Activated CD8-positive, alpha-beta T cell treated with anti-CD3 and anti-CD28 coated beads for 36 hours (primary cell): ENCODE measurements around the gene NANOS2. TPM values are rescaled to one million over a fixed set of nuclear protein-coding genes. Genes with fewer than 3 reads are reported as not detected.
A peak's percentile ranks its signal among the peaks of the same experiment; 100 is the strongest.

Experiments
- ATAC-seq: fragments of 200-7000 bp; cut with Tn5 transposase; one replicate; pipeline ENCODE4 v1.10.0; 2021; ENCODE audit warnings: mild to moderate bottlenecking, moderate library complexity
- CTCF ChIA-PET: fragments of 350-600 bp; sonication (Branson Sonifier 250); formaldehyde crosslinking; loops from one replicate; lab custom pipeline; 2021; ENCODE audit warnings: antibody characterized with exemption; lab: Charles Lee
- POLR2A ChIA-PET: fragments of 350-600 bp; sonication (Branson Sonifier 250); formaldehyde crosslinking; loops from one replicate; lab custom pipeline; 2021; ENCODE audit warnings: antibody characterized with exemption; lab: Charles Lee
- DNase-seq: peaks from one replicate; pipeline ENCODE4 v3.0.0-alpha.2; 2020
- H3K27ac Mint-ChIP-seq: one replicate; pipeline ENCODE4 v1.8.0; 2021; ENCODE audit warnings: mild to moderate bottlenecking, mixed read lengths
- H3K27me3 Mint-ChIP-seq: one replicate; pipeline ENCODE4 v1.8.0; 2021; ENCODE audit warnings: mixed read lengths
- H3K36me3 Mint-ChIP-seq: one replicate; pipeline ENCODE4 v1.8.0; 2021; ENCODE audit warnings: low read depth, mixed read lengths
- H3K4me1 Mint-ChIP-seq: one replicate; pipeline ENCODE4 v1.8.0; 2021; ENCODE audit warnings: low read depth, mixed read lengths
- H3K4me3 Mint-ChIP-seq: one replicate; pipeline ENCODE4 v1.8.0; 2021; ENCODE audit warnings: mild to moderate bottlenecking, moderate library complexity, mixed read lengths
- H3K9me3 Mint-ChIP-seq: one replicate; pipeline ENCODE4 v1.8.0; 2021; ENCODE audit warnings: mixed read lengths
- intact Hi-C: fragments of 100-400 bp; cut with micrococcal nuclease; formaldehyde crosslinking; loops from one replicate; pipeline ENCODE4 v1.10.0; 2022
- total RNA-seq, 2 experiments: library from RNA; stranded (reverse); gene quantifications; one replicate each; pipeline ENCODE4 v1.2.3, GENCODE V29; 2021
- TF ChIP-seq, protein P1 (sequence below): fragments of 200-600 bp; IDR thresholded peaks from one replicate; pipeline ENCODE4 v1.8.0; 2022; ENCODE audit warnings: antibody characterized with exemption, mild to moderate bottlenecking

NANOS2 gene
- total RNA-seq, 2 experiments from 2014 or later = not detected

GRCh38 chr19:45901432-45901911 is 13.1 kb downstream of the NANOS2 start:
- POLR2A ChIA-PET = interaction anchor here (1.1 to 2.3 kb wide), 6 partner anchors 9 to 38 kb away, joined by 3 to 8 read pairs (median 4); partner anchors contain the start of genes FOXA3, IRF2BP1 and SYMPK
- TF ChIP-seq, protein P1, sequence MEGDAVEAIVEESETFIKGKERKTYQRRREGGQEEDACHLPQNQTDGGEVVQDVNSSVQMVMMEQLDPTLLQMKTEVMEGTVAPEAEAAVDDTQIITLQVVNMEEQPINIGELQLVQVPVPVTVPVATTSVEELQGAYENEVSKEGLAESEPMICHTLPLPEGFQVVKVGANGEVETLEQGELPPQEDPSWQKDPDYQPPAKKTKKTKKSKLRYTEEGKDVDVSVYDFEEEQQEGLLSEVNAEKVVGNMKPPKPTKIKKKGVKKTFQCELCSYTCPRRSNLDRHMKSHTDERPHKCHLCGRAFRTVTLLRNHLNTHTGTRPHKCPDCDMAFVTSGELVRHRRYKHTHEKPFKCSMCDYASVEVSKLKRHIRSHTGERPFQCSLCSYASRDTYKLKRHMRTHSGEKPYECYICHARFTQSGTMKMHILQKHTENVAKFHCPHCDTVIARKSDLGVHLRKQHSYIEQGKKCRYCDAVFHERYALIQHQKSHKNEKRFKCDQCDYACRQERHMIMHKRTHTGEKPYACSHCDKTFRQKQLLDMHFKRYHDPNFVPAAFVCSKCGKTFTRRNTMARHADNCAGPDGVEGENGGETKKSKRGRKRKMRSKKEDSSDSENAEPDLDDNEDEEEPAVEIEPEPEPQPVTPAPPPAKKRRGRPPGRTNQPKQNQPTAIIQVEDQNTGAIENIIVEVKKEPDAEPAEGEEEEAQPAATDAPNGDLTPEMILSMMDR = no peak
- no peak overlapping the region for H3K27ac Mint-ChIP-seq
- peak; percentile 61 for DNase-seq
- peaks cover 13% of the 10 kb centered on the region for H3K4me1 Mint-ChIP-seq
- CTCF ChIA-PET = interaction anchor here (1.0 to 2.4 kb wide), 8 partner anchors 19 to 642 kb away, joined by 3 to 14 read pairs (median 4); partner anchors contain the start of genes FOXA3 and SIX5
- intact Hi-C loops = no loop called here
- peaks cover 11% of the 10 kb centered on the region for H3K36me3 Mint-ChIP-seq
- H3K4me3 Mint-ChIP-seq = peak overlapping the region; percentile 83
- ATAC-seq = no peak
- H3K27me3 Mint-ChIP-seq = no peaks in the 10 kb centered on the region
- no peaks in the 10 kb centered on the region for H3K9me3 Mint-ChIP-seq

GRCh38 chr19:45900738-45901431 is 13.7 kb downstream of the NANOS2 start:
- ChIA-PET POLR2A (interaction anchor here (0.7 to 2.3 kb wide), 7 partner anchors 8 to 1483 kb away, joined by 3 to 8 read pairs (median 4); partner anchors contain the start of genes FOXA3 and SYMPK), CTCF (interaction anchor here (0.6 to 1.8 kb wide), 7 partner anchors 9 to 642 kb away, joined by 3 to 4 read pairs (median 3); partner anchors contain the start of gene FOXA3)
- intact Hi-C loops = no loop called here
- DNase-seq (no peak), ATAC-seq (no peak)
- peaks cover 13% of the 10 kb centered on the region for H3K4me1 Mint-ChIP-seq
- TF ChIP-seq, protein P1 = no peak
- H3K36me3 Mint-ChIP-seq = peaks cover 11% of the 10 kb centered on the region
- H3K4me3 Mint-ChIP-seq = peak overlapping the region; percentile 58
- H3K27ac Mint-ChIP-seq = no peak overlapping the region
- H3K27me3 Mint-ChIP-seq = no peaks in the 10 kb centered on the region
- no peaks in the 10 kb centered on the region for H3K9me3 Mint-ChIP-seq

DNA sequence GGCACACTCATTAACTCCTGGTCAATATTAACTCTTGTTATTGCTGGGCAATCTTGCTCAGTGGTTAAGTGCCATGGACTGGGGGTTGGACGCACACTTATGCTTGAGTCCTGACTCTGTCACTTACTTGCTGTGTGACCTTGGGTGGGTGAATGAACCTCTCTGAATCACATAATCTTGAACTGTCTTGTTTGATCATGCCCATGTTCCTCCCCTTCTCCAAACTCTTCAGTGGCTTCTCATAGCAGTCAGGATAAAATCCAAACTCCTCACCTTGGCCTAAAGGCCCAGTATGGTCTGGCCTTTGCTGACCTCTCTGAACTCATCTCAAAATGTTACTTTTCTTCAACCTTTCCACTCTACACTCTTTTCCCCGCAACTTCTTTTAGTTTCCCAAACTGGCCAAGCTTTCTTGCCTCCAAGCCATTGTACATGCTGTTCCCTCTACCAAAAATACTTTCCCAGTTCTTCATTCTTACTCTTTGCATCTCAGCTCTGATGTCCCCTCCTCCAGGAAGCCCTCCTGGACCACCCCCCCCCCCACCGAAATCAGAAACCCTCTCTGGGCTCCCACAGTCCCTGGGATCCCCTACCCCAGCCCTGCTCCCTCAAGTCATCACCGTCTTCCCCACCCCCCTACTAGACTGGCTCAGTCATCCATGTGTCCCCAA is 14.5 kb downstream of the NANOS2 start:
- peak overlapping the region; percentile 44 for H3K4me3 Mint-ChIP-seq

GRCh38 chr19:45899253-45899652 is 15.3 kb downstream of the NANOS2 start:
- peaks cover 13% of the 10 kb centered on the region for H3K4me1 Mint-ChIP-seq
- H3K27ac Mint-ChIP-seq = no peak overlapping the region
- no peak for ATAC-seq
- POLR2A ChIA-PET = no interaction called here
- TF ChIP-seq, protein P1 = no peak
- no peaks in the 10 kb centered on the region for H3K27me3 Mint-ChIP-seq
- intact Hi-C loops = no loop called here
- peaks cover 11% of the 10 kb centered on the region for H3K36me3 Mint-ChIP-seq
- H3K9me3 Mint-ChIP-seq = no peaks in the 10 kb centered on the region
- CTCF ChIA-PET = no interaction called here
- H3K4me3 Mint-ChIP-seq = no peak overlapping the region
- no peak for DNase-seq

More for the DNA sequence above, 14.5 kb downstream of the NANOS2 start:
- DNase-seq (no peak), ATAC-seq (no peak)
- Mint-ChIP-seq H3K9me3 (no peaks in the 10 kb centered on the region), H3K27me3 (no peaks in the 10 kb centered on the region), H3K4me1 (peaks cover 13% of the 10 kb centered on the region), H3K27ac (no peak overlapping the region), H3K36me3 (peaks cover 11% of the 10 kb centered on the region)
- ChIA-PET CTCF (interaction anchor here (0.8 to 1.8 kb wide), 5 partner anchors 8 to 643 kb away, joined by 3 to 4 read pairs (median 3); partner anchors contain the start of gene FOXA3), POLR2A (interaction anchor here (1.1 to 1.3 kb wide), 3 partner anchors 9 to 15 kb away, joined by 3 to 4 read pairs (median 3); no protein-coding TSS in a partner anchor)
- intact Hi-C loops = no loop called here
- TF ChIP-seq, protein P1 = no peak
